ENCODE results near the gene IL10RA. TPM values are rescaled to one million over a fixed set of nuclear protein-coding genes. Genes with fewer than 3 reads are reported as not detected.

IL10RA gene
- 1 to 10 TPM in 3 of 4 donors, under 1 TPM in 1; 0.73 to 5.5 (median 2.2) TPM for total RNA-seq

- Histone ChIP-seq H3K4me1 (peaks cover 0 to 4% of the 10 kb centered on the region in 2 donors), H3K27me3 (peaks cover 8 to 22% (median 19%) of the 10 kb centered on the region in 3 donors), H3K36me3 (no peaks in the 10 kb centered on the region), H3K27ac (peak within 1 kb of the TSS in 3 of 4 donors; percentile 19 to 41 (median 20)), H3K4me3 (peak within 1 kb of the TSS; percentile 47 to 65 (median 47)), H3K9me3 (no peaks in the 10 kb centered on the region)
- in situ Hi-C loops (cut with MboI; ENCODE audit: low sequenced_read_pairs in 4 of 4) (no loop called here), intact Hi-C loops (cut with DNase I; ENCODE audit: low total_unique reads) (no loop called here)
- DNase-seq (peak; percentile 30 to 54), ATAC-seq (peak; percentile 67 to 69)
- TF ChIP-seq POLR2A (IDR thresholded peaks at IDR 0.05), result peak; percentile 52 to 78
- no peak for TF ChIP-seq CTCF (IDR thresholded peaks at IDR 0.05 in 4 of 5, conservative IDR thresholded peaks at IDR 0.05 in 1 of 5)
Measured at GRCh38 chr11:117985953-117986887, at the start of gene IL10RA. Gene IL10RA, plus strand, starts transcription at chr11:117986394. Its CDS starts 74 bp downstream, at chr11:117986468.

GRCh38 chr11:117936973-117937372 is 49.2 kb upstream of the IL10RA start:
- no peak overlapping the region for H3K4me3 ChIP-seq
- H3K27me3 ChIP-seq, result peaks cover 0 to 3% (median 0%) of the 10 kb centered on the region in 3 donors
- no peak for ATAC-seq
- intact Hi-C loops (cut with DNase I; ENCODE audit: low total_unique reads), result no loop called here
- in situ Hi-C loops (cut with MboI; ENCODE audit: low sequenced_read_pairs in 4 of 4), result no loop called here
- H3K36me3 ChIP-seq, result no peaks in the 10 kb centered on the region
- no peaks in the 10 kb centered on the region for H3K4me1 ChIP-seq
- H3K27ac ChIP-seq, result no peak overlapping the region
- no peak for DNase-seq
- no peak for TF ChIP-seq CTCF (IDR thresholded peaks at IDR 0.05 in 4 of 5, conservative IDR thresholded peaks at IDR 0.05 in 1 of 5)
- TF ChIP-seq POLR2A (IDR thresholded peaks at IDR 0.05), result no peak
- H3K9me3 ChIP-seq, result no peaks in the 10 kb centered on the region

GRCh38 chr11:117940736-117941135 is 45.5 kb upstream of the IL10RA start:
- no peak overlapping the region for H3K27ac ChIP-seq
- no peak overlapping the region for H3K4me3 ChIP-seq
- intact Hi-C loops (cut with DNase I; ENCODE audit: low total_unique reads) (loop anchor here (10.0 kb wide), 2 partner anchors 114 to 516 kb away; no protein-coding TSS in a partner anchor), in situ Hi-C loops (cut with MboI; ENCODE audit: low sequenced_read_pairs in 4 of 4) (loop anchor here in 2 of 4 donors (5.0 to 10.0 kb wide), 4 partner anchors 93 to 516 kb away; no protein-coding TSS in a partner anchor)
- TF ChIP-seq POLR2A (IDR thresholded peaks at IDR 0.05) (no peak), CTCF (IDR thresholded peaks at IDR 0.05 in 4 of 5, conservative IDR thresholded peaks at IDR 0.05 in 1 of 5) (no peak)
- H3K4me1 ChIP-seq, result no peaks in the 10 kb centered on the region
- DNase-seq (no peak), ATAC-seq (no peak)
- no peaks in the 10 kb centered on the region for H3K27me3 ChIP-seq
- no peaks in the 10 kb centered on the region for H3K36me3 ChIP-seq
- peaks cover 0 to 6% (median 0%) of the 10 kb centered on the region in 3 donors for H3K9me3 ChIP-seq

GRCh38 chr11:117941163-117941707 is 45.0 kb upstream of the IL10RA start:
- ATAC-seq, result no peak
- Histone ChIP-seq H3K4me1 (no peaks in the 10 kb centered on the region), H3K9me3 (peaks cover 0 to 6% (median 0%) of the 10 kb centered on the region in 3 donors)

More at GRCh38 chr11:117941163-117941707, 45.0 kb upstream of the IL10RA start:
- intact Hi-C loops (cut with DNase I; ENCODE audit: low total_unique reads) (loop anchor here (10.0 kb wide), 2 partner anchors 114 to 516 kb away; no protein-coding TSS in a partner anchor), in situ Hi-C loops (cut with MboI; ENCODE audit: low sequenced_read_pairs in 4 of 4) (loop anchor here in 2 of 4 donors (5.0 to 10.0 kb wide), 4 partner anchors 94 to 516 kb away; no protein-coding TSS in a partner anchor)
- no peak for DNase-seq
- no peaks in the 10 kb centered on the region for H3K27me3 ChIP-seq
- H3K36me3 ChIP-seq, result no peaks in the 10 kb centered on the region
- no peak overlapping the region for H3K27ac ChIP-seq
- H3K4me3 ChIP-seq, result no peak overlapping the region
- TF ChIP-seq POLR2A (IDR thresholded peaks at IDR 0.05), result no peak
- no peak for TF ChIP-seq CTCF (IDR thresholded peaks at IDR 0.05 in 4 of 5, conservative IDR thresholded peaks at IDR 0.05 in 1 of 5)

Data from gastrocnemius medialis (tissue), 4 donors.